Stimulated activated CD8-positive, alpha-beta memory T cell treated with anti-CD3 and anti-CD28 coated beads, Interleukin-7, amount 100 ng/mL, for 48 hours (primary cell): Measurements from ENCODE around the gene RIPOR3.
"Not testable (repeated sequence)": the region's sequence is repeated elsewhere in the genome, so short reads cannot be mapped to it uniquely, and the experiment has no call there.

Experiments
- DNase-seq, 2 donors: peaks; one replicate each; pipeline ENCODE4 v3.0.0-alpha.2; 2020; ENCODE audit warnings: low read depth in 1 of 2; ENCODE audit errors: extremely low read depth in 1 of 2

Gene RIPOR3

DNA sequence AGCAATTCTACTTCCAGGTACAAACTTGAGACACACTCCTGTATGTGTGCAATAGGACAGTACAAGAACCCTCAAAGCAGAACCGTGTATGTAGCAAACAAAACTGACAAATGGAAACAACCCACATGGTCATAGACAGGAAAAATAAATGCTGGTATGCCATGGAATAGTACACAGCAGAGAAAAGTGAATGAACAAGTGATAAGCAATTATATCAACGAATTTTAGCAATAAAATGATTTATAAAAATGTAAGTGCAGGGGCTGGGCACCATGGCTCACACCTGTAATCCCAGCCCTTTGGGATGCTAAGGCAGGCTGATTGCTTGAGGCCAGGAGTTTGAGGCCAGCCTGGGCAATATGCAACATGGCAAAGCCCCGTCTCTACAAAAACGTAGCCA, 9.3 kb downstream of the RIPOR3 start:
- no peak for DNase-seq

DNA sequence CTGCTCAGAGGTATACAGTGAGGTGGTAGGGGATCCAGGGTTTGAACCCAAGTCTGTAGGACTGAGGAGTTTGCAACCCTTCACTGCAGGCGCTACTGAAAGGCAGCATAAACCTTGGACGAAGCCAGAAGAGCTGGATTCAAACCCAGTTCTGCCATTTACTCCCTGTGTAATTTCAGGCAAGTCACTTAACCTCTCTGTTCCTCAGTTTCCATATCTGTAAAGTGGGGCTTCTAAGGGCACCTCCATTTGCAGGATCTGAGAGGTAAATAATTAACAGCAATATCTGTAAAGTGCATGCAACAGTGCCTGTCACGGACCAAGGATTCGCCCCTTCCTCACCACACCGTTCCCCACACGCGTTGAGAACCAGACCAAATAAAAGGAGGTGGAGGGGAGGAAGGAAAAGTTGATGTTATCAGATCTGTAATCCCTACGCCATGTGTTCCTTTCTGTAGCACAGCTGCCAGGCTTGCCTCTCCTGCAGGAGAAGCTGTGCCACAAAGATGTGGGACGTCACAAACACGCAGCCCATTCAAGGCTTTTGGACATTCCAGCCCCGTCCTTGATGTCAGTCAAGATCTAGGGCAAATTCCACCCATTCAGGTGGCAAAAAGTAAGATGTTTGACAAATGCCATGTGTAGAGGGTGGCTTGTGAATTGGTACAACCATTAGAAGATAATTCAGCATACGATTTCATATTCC, 9.8 kb downstream of the RIPOR3 start:
- no peak for DNase-seq

DNA sequence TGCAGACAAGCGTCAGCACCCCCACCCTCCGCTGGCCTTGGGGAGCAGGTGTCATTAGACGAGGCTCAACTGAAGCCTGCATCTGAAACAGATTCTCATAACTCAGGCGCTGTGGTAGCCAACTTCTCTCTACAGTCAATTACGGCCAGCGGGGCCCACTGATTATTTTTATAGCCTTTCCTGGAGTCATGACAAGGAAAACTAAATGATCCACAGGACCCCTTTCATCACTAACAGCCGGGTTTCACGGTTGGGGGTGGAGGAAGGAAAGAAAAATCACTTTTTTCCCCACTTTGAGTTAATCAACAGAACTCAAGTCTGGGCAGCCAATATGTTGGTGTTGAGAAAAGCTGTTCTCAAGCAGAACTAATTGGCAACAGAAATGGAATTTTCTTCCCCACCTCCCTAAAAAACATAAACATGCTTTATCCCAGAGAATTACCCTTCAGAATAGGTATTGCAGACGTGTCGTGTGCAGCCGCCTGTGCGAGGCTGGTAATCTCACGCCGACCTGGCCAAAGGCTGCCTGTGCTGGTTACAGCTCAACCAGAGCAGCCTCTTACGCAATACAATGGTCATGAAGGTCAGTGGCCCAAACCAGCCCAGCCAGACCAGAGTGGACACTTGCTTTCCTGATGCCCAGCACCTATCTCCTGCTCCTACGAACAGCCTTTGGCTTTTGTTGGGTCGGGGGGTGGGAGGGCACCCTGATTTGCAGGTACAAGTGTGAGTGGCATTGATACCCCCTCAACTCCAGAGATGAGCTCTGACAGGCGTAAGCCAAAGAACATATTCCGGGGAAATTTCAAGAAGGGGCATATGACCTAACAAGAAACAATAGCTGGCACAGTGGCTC, 11.0 kb downstream of the RIPOR3 start:
- DNase-seq = no peak

DNA sequence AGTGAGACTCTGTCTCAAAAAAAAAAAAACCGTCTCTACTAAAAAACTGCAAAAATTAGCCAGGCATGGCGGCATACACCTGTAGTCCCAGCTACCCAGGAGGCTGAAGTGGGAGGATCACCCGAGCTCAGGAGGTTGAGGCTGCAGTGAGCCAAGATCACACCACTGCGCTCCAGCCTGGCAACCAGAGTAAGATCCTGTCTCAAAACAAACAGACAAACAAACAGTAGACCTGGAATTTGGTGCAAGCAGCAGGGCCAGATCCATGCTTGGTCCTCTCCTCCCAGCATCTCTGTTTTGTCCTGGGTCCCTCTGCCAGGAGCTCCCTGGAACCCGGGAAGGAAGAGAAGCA, 11.6 kb downstream of the RIPOR3 start:
- no peak for DNase-seq

DNA sequence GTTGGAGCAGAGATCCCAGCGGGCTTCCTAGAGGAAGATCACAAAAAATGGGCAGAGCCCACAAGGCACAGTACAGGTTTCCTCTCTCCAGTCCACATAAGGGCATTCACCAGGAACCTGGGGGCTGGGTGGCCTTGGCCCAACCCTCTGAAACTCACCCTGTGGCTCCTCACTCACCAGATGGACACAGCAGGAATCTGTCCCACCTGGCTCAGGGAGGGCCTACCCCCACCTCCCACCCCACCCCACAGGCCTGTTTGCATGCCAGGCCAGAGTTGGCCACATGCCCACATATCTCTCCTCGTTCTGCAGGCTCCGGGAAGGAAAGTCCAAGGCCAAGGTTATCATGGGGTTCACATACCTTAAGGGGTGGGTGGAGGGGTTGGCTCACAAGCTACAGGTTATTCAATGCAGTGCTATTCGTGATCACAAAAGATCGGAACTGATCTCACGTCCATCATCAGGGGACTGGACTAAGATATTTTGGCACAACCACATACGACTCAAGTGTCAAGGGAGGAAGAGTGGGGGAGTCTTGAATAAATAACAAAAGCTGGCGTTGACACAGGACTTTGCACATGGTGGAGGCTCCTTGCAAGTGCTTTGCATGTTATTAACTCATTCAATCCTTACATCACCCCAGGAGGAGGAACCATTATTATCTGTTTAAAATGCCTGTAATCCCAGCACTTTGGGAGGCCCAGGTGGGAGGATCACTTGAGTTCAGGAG, 13.0 kb downstream of the RIPOR3 start:
- DNase-seq = no peak

DNA sequence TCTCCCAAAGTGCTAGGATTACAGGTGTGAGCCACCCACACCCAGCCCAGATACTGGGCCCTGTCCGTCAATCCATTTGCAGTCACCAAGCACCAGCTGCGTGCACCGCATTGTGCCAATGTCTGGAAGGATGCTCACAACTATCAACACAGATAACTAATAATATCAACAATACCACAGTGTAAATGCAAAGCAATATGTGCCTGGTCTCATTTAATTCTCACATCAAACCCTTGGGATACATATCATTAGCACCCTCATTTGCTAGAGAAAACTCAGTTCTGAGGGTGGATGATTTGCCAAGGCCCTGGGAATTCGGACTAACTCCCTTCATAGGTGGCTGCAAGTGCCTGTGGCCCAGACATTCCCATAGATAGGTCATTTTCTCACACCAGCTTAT, 14.5 kb downstream of the RIPOR3 start:
- no peak for DNase-seq

DNA sequence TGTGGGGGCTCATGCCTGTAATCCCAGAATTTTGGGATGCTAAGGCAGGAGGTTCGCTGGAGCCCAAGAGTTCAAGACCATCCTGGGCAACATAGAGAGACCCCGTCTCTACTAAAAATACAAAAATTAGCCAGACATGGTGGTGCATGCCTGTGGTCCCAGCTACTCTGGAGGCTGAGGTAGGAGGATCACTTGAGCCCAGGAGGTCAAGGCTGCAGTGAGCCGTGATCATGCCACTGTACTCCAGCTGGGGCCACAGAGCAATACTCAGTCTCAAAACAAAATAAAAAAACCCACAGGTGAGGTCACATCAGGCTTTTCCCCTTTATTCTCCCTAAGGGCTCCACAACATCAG, 15.0 kb downstream of the RIPOR3 start:
- not testable (repeated sequence) for DNase-seq

DNA sequence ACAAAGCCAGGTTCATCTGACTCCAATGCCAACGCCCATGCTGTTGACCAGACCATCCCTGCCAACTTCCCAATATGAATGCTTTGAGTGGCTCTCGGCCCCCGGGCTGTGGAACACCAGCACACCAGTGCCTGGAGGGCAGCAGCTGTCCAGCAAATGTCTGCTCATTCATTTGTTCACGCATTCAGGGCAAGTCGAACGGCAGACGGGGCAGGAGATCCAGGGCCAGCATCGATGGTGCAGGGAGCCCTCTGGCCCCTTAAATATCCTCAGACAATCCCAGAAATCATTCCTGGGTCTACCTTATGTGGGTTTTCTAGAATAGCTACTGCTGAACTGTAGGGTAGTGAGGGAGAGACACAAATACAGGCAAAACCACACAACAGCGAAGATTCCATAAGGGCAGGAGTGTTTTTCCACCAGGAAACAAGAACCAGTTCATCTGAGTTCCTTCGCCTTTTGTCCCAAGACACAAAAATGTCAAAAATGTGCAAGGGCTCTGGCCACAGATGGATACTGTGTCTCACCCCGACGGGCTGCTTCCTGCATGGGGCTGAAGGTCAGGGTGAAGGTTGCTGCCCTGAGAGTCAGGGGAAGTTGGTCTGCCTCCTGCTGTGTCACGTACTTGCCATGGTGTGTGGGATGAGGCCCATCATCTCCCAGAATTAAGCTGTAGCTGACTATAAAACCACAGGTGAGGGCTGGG, 15.5 kb downstream of the RIPOR3 start:
- no peak for DNase-seq

DNA sequence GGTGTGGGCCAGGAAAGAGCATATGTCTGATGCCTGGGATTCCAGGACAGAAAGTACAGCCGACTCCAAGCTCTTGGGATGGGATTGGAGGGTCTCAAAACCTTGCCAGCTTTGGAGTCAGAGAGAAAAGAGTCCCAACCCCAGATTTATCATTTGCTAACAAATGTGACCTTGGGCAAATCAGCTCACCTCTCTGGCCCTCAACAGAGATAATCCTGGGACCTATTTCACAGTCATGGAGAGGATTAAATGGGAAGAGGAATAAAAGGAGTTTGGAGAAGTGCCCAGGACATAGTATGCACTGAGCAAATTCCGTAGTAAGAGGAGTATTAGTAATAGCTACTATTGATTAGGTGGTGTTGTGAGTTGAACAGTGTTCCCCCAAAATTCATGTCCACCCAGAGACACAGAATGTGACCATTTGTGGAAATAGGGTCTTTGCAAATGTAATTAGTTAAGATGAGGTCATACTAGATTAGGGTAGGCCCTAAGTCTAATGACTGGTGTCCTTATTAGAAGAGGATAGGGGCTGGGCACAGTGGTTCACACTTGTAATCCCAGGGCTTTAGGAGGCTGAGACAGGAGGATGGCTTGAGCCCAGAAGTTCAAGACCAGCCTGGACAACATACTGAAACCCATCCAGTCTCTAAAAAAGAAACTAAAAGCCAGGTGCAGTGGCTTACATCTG, 17.1 kb downstream of the RIPOR3 start:
- no peak for DNase-seq

DNA sequence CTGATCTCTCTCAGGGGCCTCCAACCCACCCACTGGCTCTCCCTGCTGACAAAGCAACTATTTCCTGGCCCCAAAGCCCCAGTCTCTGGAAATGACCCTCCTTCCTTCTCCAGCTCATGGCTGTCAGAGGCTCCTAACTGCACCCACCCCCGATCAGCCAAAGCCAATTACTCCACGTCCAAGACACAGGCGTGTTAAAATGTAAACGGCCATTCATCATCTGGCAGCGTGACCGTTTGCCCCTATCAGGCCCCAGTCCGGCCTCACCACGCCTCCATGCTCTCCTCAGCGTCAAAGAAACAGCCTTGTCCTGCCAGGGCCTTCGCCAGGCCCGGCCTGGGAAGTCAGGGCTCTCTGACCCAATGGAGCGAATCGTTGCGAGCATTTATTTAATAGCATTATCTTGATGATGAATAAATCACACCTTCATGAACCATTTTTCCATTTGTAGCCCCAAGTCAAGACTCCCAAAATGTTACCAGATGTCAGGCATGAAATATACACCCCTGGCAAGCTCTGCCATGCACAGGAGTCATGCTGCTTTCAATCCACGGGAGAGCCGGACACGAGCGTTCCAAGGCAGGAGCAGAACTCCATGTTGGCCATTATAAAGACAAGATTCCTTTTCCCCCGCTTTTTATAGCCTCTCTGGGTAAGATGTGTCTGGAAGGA, 17.7 kb downstream of the RIPOR3 start:
- DNase-seq = no peak

DNA sequence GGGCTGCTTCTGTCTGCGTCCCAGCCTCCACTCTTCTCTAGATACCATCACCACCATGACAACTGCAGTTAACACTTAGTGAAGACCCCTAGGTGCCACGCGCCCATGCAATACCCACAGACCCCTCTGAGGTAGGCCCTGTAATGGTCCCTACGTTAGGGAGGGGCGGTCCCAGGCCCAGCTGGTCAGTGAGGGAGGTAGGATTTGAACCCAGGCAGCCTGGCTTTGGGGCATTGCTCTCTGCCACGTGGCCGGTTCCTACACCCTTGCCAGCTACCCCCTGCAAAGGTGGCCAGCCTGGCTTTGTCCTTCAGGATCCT, 18.2 kb downstream of the RIPOR3 start:
- no peak for DNase-seq

DNA sequence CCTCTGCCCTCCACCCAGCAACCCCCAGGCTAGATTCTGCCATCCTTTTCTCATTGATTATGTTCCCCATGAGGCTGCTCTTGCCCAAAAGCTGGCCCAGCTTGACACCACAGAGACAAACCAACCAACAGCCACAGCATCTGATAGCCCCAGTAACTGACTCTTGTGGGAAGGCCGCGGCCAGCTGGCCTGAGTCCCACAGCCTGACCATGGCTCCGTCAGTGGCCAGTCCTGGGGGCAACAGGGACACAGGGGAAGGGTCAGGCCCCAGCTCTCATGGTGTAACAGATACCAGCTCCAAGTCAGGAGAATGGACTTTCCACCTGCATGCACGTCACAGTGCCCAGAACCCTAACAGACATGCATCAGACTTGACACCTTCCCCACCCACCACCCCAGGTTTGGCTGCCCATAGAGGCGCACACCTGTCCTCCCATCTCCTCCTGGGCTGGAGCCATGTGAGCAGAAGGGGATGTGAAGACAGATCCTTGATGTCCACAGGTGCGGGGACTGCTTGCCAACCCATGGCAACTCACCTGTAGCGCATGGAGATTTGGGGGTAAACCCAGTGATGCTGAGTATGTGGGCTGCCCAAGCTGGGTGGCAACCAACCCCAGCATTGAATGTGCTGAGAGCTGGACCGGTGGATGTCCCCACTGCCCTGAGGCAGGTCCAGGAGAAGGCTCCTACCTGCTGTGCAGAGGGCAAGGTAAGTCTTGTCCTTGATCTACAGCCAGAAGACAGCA, 18.8 kb downstream of the RIPOR3 start:
- no peak for DNase-seq

DNA sequence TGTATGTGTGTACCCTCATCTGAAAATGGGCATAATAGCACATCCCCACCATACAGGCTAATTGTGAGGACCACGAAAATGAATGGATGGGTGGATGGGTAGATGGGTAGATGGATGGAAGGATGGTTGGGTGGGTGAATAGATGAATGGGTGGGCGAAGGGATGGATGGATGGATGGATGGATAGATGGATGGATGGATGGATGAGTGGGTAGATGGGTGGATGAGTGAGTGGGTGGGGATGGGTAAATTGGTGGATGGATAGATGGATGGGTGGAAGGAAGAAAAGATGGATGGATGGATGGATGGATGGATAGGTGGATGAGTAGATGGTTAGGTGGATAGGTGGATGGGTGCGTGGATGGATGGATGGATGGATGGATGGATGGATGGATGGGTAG, 19.7 kb downstream of the RIPOR3 start:
- no peak for DNase-seq

DNA sequence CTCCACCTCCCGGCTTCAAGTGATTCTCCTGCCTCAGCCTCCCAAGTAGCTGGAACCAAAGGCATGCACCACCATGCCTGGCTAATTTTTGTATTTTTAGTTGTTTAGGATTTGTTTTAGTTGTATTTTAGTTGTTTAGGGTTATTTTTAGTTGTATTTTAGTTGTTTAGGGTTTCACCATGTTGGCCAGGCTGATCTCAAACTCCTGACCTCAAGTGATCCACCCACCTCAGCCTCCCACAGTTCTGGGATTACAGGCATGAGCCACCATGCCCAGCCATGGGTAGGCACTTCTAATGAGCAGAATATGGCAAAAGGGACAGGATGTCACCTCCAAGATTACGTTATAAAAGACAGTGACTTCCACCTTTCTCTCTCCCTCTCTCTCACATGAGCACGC, 20.3 kb downstream of the RIPOR3 start:
- not testable (repeated sequence) for DNase-seq

DNA sequence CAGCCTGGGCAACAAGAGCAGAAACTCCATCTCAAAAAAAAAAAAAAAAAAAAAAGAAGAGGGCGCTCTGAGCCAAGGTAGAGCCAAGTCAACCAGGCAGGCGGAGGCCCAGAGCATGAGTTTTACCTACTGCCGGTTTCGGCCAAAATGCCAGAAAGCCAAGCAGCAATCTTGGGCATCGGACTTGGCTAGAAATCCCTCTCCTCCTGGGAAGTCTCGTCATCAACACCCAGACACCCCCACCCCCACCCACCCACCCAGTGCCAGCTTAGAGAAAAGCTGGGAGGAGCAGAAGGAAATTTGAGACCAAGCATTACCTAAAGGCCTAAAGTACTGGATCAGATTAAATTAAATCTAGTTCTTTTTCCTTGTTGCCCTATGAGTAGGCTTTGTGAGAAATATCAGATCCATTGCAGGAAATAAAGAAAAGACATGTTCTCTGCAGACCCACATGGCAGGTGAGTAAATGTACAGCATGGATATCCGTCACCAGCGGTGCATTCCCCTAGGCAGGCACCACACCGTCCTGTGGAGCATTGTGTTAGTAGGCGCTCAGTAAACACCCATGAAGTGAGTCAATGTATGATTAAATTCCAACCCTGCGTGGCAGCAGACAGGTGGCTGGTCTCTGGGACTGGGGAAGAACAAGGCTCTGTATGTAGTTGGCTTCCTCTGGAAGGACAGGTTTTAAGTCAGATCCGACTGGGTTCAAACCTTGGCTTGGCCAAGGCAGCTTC, 21.0 kb downstream of the RIPOR3 start:
- DNase-seq = no peak

DNA sequence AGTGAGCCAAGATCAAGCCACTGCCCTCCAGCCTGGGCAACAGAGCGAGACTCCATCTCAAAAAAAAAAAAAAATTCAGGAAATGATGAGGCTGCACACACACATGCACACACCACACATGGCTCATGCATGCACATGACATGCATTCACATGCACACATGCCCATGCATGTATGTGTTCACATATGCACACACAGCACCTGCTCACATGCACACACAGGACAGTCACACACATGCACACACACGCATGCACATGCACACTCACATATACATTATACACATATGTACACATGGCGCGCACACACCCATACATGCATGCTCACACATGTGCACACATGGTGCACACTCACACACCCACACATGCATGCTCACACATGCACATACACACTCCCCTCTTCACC, 22.5 kb downstream of the RIPOR3 start:
- no peak for DNase-seq

DNA sequence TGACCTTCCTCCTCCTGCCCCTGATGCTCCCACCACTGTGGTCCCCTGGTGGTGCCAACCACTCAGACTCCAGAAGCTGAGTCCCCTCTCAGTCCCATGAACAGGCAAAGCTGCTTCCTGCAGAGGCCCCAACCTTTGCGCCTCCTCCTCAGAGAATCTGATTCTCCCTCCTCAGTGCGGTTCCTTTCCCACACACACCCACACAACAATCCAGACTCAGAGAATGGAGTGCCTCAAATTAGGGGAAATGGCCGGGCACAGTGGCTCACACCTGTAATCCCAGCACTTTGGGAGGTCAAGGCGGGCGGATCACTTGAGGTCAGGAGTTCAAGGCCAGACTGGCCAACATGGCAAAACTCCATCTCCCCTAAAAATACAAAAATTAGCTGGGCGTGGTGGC, 23.0 kb downstream of the RIPOR3 start:
- DNase-seq = no peak

DNA sequence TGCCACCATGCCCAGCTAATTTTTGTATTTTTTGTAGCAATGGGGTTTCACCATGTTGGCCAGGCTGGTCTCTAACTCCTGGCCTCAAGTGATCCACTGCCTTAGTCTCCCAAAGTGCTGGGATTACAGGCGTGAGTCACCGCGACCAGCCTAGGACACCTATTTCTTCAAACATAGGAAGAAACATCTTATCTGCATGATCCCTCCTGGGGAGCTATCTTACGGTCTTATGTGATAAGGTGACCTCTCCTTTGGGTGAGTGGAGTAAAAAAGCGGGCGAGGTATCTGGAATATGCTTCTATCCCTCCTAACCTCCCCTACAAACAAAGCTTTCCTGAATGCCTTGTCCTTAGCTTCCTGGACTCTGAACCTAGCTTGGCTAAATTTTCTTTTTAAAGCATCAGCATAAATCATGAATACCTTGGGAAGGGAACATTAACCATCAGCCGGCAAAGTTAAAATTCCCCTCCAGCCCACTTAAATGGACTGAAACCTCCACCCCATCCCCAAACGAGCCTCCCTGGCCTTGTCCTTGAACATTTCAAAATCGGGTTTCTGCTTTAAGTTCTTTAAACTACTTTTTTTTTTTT, 24.5 kb downstream of the RIPOR3 start:
- no peak for DNase-seq

DNA sequence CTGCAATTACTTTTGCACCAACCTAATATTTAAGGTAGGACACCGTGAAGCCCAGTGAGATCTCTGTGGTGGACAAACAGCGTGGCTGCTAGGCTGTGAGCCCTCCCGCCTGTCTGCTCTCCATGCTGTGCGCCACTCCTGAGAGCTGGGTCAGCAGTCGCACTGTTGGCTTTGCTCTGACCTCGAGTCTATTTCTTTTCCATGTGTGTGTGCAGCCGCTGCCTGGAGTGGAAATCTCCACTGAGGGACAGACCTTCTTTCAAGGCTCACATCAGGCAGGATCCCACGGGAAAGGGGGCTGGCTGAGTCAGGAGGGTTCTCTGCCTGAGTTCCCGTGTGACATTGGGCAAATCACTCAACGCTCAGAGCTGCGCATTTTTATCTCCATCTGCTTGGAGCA, 27.1 kb downstream of the RIPOR3 start:
- no peak for DNase-seq
